ENCODE results near the gene TLR8.

Gene TLR8

DNA sequence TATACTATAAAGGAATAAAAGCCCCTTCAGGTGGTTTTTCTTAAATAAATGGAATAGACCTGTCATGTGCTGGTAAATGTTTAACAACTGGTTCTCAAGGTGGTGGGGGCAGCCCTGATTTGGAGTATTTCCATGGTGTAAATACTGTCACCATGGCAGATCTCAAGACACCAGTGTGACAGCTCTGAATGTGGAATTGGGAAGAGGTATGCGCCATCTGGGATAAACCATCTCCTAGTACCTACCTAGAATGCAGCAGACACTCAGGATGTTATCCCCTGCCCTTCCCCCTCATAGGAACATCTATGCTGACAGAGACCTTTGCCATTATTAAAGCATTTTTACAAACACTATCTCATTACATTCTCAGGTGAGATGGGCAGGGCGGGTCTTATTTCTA is 42.1 kb downstream of the TLR8 start:
- no peak overlapping the region for H3K27ac ChIP-seq (ENCODE audit: low read length)
- H3K4me3 ChIP-seq (ENCODE audit: low read length): no peak overlapping the region
- no peaks in the 10 kb centered on the region for H3K27me3 ChIP-seq (ENCODE audit: control insufficient read depth, insufficient read depth, low read length)
- H3K9ac ChIP-seq (ENCODE audit: low read length): no peak overlapping the region
- H3K36me3 ChIP-seq (ENCODE audit: control insufficient read depth, low read depth, low read length): no peaks in the 10 kb centered on the region
- peaks cover 16% of the 10 kb centered on the region for H3K4me1 ChIP-seq (ENCODE audit: control insufficient read depth, low read depth, low read length)
- no peaks in the 10 kb centered on the region for H3K9me3 ChIP-seq (ENCODE audit: control insufficient read depth, low read depth, low read length)

DNA sequence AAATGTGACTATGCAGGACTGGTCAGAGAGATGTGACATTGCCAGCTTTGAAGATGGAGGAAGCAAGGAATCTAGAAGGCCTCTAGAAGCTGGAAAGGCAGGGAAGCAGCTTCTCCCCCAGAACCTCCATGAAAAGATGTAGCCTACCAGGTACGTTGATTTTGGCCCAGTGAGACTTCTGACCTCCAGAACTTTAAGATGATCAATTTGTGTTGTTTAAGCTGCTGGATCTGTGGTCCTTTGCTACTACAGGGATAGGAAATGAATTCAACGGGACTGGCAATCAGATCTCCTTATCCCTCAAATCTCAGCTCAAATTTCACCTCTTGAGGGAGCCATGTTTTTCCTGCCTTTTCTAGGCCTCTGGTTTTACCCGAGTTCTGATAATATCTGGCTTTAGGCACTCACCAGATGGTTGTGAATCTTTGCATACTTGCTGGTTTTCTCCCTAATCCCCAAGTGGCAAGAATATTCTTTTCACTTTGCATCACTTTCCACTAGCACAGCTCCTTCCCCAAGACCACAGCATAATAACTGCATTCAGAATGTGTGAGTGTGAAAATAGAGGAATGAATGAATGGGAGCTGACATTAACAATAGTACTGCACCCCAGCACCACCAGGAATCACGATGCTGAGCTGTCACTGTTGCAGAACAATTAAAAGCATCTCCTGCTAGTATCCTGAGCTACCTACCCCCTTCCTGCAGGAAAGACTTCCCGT is 42.9 kb downstream of the TLR8 start:
- peaks cover 16% of the 10 kb centered on the region for H3K4me1 ChIP-seq (ENCODE audit: control insufficient read depth, low read depth, low read length)

DNA sequence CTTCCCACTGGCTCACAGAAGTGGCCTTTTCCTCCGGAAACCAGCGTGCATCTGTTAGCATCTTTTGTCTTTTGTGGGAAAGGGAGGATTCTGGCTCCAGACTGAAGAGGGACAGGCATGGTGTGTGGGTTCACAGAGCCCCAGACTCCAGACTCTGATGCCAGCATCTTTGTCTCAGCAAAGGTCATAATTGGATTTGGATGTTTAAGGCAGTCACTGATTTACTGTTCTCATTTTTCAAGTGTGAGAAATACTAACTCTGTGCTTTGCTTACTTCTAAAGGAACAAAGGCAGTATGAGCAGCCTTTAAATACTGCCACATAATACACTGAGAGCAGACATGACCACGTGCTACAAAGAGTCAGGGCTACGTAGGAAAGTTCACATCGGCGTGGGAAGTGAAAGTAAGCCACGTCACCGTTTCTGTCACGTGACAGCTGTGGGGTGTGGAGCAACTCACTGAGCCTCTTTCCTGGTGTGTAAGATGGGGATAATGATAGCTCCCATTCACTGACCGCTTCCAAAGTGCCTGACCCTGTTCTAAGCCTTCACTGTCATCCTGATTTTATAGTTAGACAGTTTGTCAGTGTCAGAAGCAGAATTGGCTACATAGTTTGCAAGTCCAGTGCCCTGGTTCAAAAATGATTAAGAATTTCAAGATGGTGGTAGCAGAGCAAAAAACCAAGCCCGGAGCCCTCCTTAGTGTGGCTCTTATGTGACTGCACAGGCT is 43.7 kb downstream of the TLR8 start:
- H3K27ac ChIP-seq (ENCODE audit: low read length): no peak overlapping the region
- no peak overlapping the region for H3K9ac ChIP-seq (ENCODE audit: low read length)
- no peaks in the 10 kb centered on the region for H3K36me3 ChIP-seq (ENCODE audit: control insufficient read depth, low read depth, low read length)
- no peaks in the 10 kb centered on the region for H3K27me3 ChIP-seq (ENCODE audit: control insufficient read depth, insufficient read depth, low read length)
- H3K9me3 ChIP-seq (ENCODE audit: control insufficient read depth, low read depth, low read length): no peaks in the 10 kb centered on the region
- H3K4me3 ChIP-seq (ENCODE audit: low read length): no peak overlapping the region
- H3K4me1 ChIP-seq (ENCODE audit: control insufficient read depth, low read depth, low read length): peaks cover 16% of the 10 kb centered on the region

More for the DNA sequence above, 42.9 kb downstream of the TLR8 start:
- no peak overlapping the region for H3K4me3 ChIP-seq (ENCODE audit: low read length)
- H3K27ac ChIP-seq (ENCODE audit: low read length): no peak overlapping the region
- H3K27me3 ChIP-seq (ENCODE audit: control insufficient read depth, insufficient read depth, low read length): no peaks in the 10 kb centered on the region
- H3K9ac ChIP-seq (ENCODE audit: low read length): no peak overlapping the region
- H3K9me3 ChIP-seq (ENCODE audit: control insufficient read depth, low read depth, low read length): no peaks in the 10 kb centered on the region
- no peaks in the 10 kb centered on the region for H3K36me3 ChIP-seq (ENCODE audit: control insufficient read depth, low read depth, low read length)

DNA sequence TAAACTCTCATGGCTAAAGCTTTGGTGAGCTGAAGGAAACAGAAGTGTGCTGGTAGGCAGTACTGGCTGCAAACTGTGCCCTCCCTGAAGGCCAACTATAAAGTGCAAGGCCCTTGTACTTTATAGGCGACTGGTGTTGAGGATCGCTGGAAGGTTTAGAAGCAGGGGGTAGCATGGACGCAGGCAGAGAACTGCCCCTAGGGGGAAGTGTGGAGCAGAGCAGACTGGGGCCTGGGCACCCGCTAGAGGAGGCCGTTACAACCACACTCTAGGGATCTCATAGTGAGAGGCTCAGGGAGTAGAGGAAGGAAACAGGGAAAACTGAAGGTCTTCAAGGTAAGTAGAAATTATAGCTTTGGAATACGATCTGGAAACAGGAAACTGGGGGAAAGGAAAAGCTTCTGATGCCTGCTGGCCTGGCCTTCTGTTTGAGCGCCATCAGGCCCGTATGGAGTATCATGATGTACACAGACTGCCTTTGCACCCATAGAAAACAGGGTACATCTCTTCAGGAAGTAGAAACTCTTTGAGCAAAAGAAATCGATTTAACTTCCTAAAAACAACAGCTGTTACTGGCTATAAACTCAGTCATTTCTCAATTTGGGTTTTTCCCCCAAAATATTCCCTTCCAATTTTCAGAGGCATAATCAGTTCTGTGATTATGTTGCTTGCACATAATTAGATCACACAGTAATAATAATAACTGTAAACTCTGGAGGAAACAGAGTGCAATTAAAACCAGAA is 44.6 kb downstream of the TLR8 start:
- no peak overlapping the region for H3K9ac ChIP-seq (ENCODE audit: low read length)

DNA sequence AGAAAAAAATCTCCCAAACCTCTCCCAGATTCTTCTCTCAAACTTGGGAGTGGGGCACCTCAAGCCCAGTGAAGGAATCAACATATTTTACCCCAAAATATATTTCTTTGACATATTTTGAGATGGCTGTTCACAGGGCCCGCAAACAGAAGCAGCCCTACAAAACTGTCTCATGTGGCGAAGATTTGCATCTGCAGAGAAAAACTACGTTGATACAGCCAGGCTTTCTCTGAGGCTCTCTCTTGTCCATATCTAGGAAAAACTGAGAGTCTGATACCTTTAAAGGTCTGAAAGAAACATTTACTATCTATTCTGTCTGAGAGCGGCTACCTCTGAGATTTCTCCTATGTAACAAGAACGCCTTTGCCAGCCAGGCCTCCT is 45.2 kb downstream of the TLR8 start:
- peaks cover 14% of the 10 kb centered on the region for H3K4me1 ChIP-seq (ENCODE audit: control insufficient read depth, low read depth, low read length)
- no peak overlapping the region for H3K9ac ChIP-seq (ENCODE audit: low read length)
- H3K9me3 ChIP-seq (ENCODE audit: control insufficient read depth, low read depth, low read length): no peaks in the 10 kb centered on the region
- no peak overlapping the region for H3K27ac ChIP-seq (ENCODE audit: low read length)
- no peaks in the 10 kb centered on the region for H3K36me3 ChIP-seq (ENCODE audit: control insufficient read depth, low read depth, low read length)
- no peaks in the 10 kb centered on the region for H3K27me3 ChIP-seq (ENCODE audit: control insufficient read depth, insufficient read depth, low read length)
- H3K4me3 ChIP-seq (ENCODE audit: low read length): no peak overlapping the region

More for the DNA sequence above, 44.6 kb downstream of the TLR8 start:
- Histone ChIP-seq H3K36me3 (ENCODE audit: control insufficient read depth, low read depth, low read length) (no peaks in the 10 kb centered on the region), H3K27me3 (ENCODE audit: control insufficient read depth, insufficient read depth, low read length) (no peaks in the 10 kb centered on the region), H3K9me3 (ENCODE audit: control insufficient read depth, low read depth, low read length) (no peaks in the 10 kb centered on the region), H3K4me3 (ENCODE audit: low read length) (no peak overlapping the region), H3K4me1 (ENCODE audit: control insufficient read depth, low read depth, low read length) (peaks cover 16% of the 10 kb centered on the region), H3K27ac (ENCODE audit: low read length) (no peak overlapping the region)

GRCh38 chrX:12953420-12953819 is 47.0 kb downstream of the TLR8 start:
- peaks cover 6% of the 10 kb centered on the region for H3K4me1 ChIP-seq (ENCODE audit: control insufficient read depth, low read depth, low read length)
- no peak overlapping the region for H3K4me3 ChIP-seq (ENCODE audit: low read length)
- H3K27me3 ChIP-seq (ENCODE audit: control insufficient read depth, insufficient read depth, low read length): no peaks in the 10 kb centered on the region
- H3K27ac ChIP-seq (ENCODE audit: low read length): no peak overlapping the region
- H3K9me3 ChIP-seq (ENCODE audit: control insufficient read depth, low read depth, low read length): no peaks in the 10 kb centered on the region
- no peak overlapping the region for H3K9ac ChIP-seq (ENCODE audit: low read length)
- no peaks in the 10 kb centered on the region for H3K36me3 ChIP-seq (ENCODE audit: control insufficient read depth, low read depth, low read length)

DNA sequence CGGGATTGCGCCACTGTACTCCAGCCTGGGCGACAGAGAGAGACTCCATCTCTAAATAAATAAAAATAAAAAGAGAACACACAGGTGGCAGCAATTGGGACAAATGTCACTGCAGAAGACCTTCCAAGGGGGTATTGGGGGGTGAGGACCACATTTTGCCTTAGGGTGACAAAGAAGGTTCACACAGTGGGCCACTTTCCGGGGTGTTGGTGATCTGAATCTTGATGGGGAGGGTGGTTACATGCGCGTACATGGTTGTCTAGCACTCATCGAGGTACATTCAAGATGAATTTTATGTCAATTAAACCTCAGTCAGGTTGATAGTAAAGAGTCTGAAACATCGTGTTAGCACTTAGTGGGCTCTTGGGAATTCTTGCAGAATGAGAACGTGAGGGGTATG is 48.0 kb downstream of the TLR8 start:
- no peak overlapping the region for H3K4me3 ChIP-seq (ENCODE audit: low read length)

GRCh38 chrX:12954981-12955380 is 48.6 kb downstream of the TLR8 start:
- Histone ChIP-seq H3K4me3 (ENCODE audit: low read length) (no peak overlapping the region), H3K27me3 (ENCODE audit: control insufficient read depth, insufficient read depth, low read length) (no peaks in the 10 kb centered on the region), H3K27ac (ENCODE audit: low read length) (no peak overlapping the region), H3K36me3 (ENCODE audit: control insufficient read depth, low read depth, low read length) (no peaks in the 10 kb centered on the region), H3K4me1 (ENCODE audit: control insufficient read depth, low read depth, low read length) (peaks cover 6% of the 10 kb centered on the region), H3K9ac (ENCODE audit: low read length) (no peak overlapping the region), H3K9me3 (ENCODE audit: control insufficient read depth, low read depth, low read length) (no peaks in the 10 kb centered on the region)

More for the DNA sequence above, 48.0 kb downstream of the TLR8 start:
- no peaks in the 10 kb centered on the region for H3K9me3 ChIP-seq (ENCODE audit: control insufficient read depth, low read depth, low read length)
- H3K4me1 ChIP-seq (ENCODE audit: control insufficient read depth, low read depth, low read length): peaks cover 6% of the 10 kb centered on the region
- no peaks in the 10 kb centered on the region for H3K27me3 ChIP-seq (ENCODE audit: control insufficient read depth, insufficient read depth, low read length)
- H3K27ac ChIP-seq (ENCODE audit: low read length): no peak overlapping the region
- H3K9ac ChIP-seq (ENCODE audit: low read length): no peak overlapping the region
- H3K36me3 ChIP-seq (ENCODE audit: control insufficient read depth, low read depth, low read length): no peaks in the 10 kb centered on the region

DNA sequence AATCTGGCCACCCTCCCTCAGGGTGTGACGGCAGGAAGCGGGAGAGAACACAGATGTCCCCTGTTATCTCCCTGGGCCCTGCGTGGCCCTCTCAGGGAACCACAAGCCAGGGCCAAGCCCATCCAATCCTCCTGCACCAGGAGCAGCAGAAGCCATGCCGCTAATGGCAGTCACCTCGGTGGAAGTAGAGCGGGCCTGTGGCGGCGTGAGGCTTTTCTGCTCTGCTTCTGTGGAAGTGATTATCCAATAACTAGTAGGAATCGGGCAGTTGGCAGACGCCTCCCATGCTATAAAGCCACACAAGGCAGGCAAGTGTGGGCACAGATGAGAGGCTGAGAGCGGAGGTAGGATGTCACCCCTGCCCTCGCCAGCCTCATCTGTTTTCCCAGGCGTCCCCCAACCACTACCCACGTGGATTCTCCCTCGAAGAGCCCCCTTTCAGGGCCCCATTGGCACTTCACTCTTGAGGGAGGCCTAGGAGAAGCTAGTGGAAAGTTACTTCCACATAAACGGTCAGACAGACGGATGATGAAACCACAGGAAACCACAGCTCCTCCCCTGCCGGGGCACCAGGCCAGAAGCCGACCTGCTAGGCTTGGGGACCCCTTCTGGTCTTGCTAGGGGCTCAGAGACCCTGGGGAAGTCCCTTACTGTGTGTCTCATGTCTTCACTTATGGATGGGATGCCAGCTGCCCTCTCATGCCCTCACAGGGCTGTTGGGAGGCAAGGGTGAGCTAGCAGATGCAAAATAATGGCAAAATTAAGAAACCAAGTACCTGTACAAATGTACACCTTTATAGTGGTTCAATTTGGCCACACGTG is 49.7 kb downstream of the TLR8 start:
- no peaks in the 10 kb centered on the region for H3K27me3 ChIP-seq (ENCODE audit: control insufficient read depth, insufficient read depth, low read length)
- no peak overlapping the region for H3K4me3 ChIP-seq (ENCODE audit: low read length)
- peaks cover 6% of the 10 kb centered on the region for H3K4me1 ChIP-seq (ENCODE audit: control insufficient read depth, low read depth, low read length)
- no peaks in the 10 kb centered on the region for H3K9me3 ChIP-seq (ENCODE audit: control insufficient read depth, low read depth, low read length)
- H3K27ac ChIP-seq (ENCODE audit: low read length): no peak overlapping the region
- H3K36me3 ChIP-seq (ENCODE audit: control insufficient read depth, low read depth, low read length): no peaks in the 10 kb centered on the region
- no peak overlapping the region for H3K9ac ChIP-seq (ENCODE audit: low read length)

DNA sequence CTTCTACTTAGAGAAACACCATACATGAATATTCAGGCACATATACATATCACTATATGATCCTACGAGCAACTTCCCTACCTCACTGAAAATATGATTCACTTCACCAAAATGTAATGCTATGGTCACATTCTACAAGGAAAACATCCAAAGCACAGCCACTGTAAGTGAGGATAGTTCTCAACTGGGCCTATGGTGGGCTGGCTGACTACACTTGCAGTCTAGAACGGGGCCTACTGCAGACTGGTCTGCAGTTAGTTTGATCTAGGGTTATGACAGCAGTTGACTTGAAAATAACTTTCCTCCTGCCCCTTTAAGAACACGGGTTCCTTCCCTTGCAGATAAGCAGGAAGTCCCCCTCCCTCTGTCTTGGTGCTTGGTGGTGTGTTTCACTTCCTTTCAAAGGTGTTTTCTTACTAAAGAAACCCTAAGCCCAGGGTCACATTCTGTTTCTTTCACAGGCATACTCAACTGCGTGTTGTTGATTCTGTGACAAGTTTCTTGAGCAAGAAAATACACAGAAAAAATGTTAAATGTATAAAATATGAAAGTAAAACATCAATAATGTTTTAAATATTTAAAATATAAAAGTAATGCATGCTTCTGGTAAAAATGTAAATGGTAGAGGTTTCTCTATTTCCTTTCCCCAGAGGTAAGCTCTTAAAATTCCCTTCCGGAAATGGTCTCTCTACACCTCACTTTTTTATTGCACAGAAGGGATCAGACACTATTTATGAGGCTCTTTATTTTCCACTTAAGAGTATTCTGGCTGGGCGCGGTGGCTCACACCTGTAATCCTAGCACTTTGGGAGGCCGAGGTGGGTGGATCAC is 50.5 kb downstream of the TLR8 start:
- H3K9me3 ChIP-seq (ENCODE audit: control insufficient read depth, low read depth, low read length): no peaks in the 10 kb centered on the region
- no peaks in the 10 kb centered on the region for H3K36me3 ChIP-seq (ENCODE audit: control insufficient read depth, low read depth, low read length)
- no peaks in the 10 kb centered on the region for H3K27me3 ChIP-seq (ENCODE audit: control insufficient read depth, insufficient read depth, low read length)
- no peak overlapping the region for H3K9ac ChIP-seq (ENCODE audit: low read length)
- H3K4me3 ChIP-seq (ENCODE audit: low read length): no peak overlapping the region
- H3K27ac ChIP-seq (ENCODE audit: low read length): no peak overlapping the region
- H3K4me1 ChIP-seq (ENCODE audit: control insufficient read depth, low read depth, low read length): peaks cover 6% of the 10 kb centered on the region
